HT1080 (cell line): ENCODE results near the gene TAF1. TPM values are rescaled to one million over a fixed set of nuclear protein-coding genes. Genes with fewer than 3 reads are reported as not detected.
"Not testable (repeated sequence)": the region's sequence is repeated elsewhere in the genome, so short reads cannot be mapped to it uniquely, and the experiment has no call there.

Experiments used
- DNase-seq: peaks from one replicate; pipeline ENCODE4 v3.0.0-alpha.2; 2015; ENCODE audit warnings: low read depth
- polyA plus RNA-seq, 2 experiments: library from polyadenylated mRNA; depleted of rRNA; stranded (reverse); fragments of >200 nt; gene quantifications; 2 replicates each; pipeline ENCODE4 v1.2.3, GENCODE V29; 2015
- total RNA-seq: library from RNA; depleted of rRNA; stranded (reverse); fragments of >200 nt; shearing (Covaris generic); gene quantifications from 2 replicates; pipeline ENCODE4 v1.2.3, GENCODE V29; 2014; rRNA removed

Gene TAF1, protein sequence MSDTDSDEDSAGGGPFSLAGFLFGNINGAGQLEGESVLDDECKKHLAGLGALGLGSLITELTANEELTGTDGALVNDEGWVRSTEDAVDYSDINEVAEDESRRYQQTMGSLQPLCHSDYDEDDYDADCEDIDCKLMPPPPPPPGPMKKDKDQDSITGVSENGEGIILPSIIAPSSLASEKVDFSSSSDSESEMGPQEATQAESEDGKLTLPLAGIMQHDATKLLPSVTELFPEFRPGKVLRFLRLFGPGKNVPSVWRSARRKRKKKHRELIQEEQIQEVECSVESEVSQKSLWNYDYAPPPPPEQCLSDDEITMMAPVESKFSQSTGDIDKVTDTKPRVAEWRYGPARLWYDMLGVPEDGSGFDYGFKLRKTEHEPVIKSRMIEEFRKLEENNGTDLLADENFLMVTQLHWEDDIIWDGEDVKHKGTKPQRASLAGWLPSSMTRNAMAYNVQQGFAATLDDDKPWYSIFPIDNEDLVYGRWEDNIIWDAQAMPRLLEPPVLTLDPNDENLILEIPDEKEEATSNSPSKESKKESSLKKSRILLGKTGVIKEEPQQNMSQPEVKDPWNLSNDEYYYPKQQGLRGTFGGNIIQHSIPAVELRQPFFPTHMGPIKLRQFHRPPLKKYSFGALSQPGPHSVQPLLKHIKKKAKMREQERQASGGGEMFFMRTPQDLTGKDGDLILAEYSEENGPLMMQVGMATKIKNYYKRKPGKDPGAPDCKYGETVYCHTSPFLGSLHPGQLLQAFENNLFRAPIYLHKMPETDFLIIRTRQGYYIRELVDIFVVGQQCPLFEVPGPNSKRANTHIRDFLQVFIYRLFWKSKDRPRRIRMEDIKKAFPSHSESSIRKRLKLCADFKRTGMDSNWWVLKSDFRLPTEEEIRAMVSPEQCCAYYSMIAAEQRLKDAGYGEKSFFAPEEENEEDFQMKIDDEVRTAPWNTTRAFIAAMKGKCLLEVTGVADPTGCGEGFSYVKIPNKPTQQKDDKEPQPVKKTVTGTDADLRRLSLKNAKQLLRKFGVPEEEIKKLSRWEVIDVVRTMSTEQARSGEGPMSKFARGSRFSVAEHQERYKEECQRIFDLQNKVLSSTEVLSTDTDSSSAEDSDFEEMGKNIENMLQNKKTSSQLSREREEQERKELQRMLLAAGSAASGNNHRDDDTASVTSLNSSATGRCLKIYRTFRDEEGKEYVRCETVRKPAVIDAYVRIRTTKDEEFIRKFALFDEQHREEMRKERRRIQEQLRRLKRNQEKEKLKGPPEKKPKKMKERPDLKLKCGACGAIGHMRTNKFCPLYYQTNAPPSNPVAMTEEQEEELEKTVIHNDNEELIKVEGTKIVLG (N-terminal part only)
- total RNA-seq: 17.4 and 18.0 TPM in 2 replicates
- polyA plus RNA-seq (2015; cell fraction: cytosol; rRNA removed): 11.7 and 16.8 TPM in 2 replicates
- 33.6 and 40.6 TPM in 2 replicates for polyA plus RNA-seq (2015; cell fraction: nucleus; rRNA removed)

GRCh38 chrX:71365875-71366673 is at the start of gene TAF1:
Gene TAF1, plus strand, starts transcription at chrX:71366357. Its CDS starts 18 bp downstream, at chrX:71366375.
- DNase-seq: peak; percentile 98

DNA sequence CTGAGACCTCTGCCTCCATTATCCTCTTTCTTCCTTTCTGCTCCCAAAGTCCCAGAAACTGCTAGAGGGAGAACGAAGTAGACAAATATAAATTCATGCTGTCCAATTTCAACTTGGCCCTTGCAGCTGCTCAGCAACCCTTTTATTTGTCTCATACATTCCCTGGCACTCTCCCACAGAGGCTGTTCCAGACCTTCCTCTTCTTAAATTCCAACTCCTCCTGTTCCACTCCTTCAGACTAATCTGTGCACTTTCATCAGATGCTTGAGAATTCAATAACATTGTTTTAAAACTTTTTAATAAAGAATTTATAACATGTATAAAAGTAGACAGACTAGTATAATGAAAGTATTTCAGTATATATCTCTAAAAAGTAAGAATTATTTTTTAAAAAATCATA is 49.2 kb upstream of the TAF1 start:
- DNase-seq: not testable (repeated sequence)

DNA sequence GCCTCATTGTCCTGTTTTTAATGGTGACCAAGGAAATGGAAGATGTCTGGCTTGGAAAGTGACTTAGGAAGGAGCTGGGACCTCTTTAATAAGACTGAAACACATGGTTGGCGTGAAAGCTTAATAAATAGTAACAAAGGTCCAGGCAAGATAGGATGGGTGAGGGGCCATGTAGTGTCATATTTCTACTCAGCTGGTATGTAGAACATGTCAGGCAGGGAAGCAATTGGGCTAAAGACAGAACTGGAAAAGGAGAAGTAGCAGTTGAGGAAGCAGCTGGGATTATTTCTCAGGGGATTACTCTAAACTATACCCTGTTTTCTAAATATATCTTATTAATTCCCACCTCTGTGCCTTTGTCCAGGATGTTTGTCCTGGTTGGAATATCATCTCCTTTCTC is 46.0 kb upstream of the TAF1 start:
- no peak for DNase-seq

DNA sequence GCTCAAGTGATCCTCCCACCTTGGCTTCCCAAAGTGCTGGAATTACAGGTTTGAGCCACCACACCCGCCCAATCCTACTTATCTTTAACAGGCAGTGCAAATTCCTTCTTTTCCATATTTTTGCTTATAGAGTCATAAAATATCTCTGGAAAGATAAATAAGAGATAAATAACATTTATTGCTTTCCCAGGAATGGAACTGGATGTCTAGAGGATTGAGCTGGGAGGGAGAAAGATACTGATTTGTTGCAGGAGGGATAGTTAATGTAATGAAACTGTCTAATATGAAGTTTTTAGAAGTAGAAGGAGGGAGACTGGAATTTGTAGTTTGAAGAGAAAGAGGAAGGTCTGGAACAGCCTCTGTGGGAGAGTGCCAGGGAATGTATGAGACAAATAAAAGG is 44.4 kb upstream of the TAF1 start:
- DNase-seq: no peak

GRCh38 chrX:71324452-71324851 is 41.7 kb upstream of the TAF1 start:
- not testable (repeated sequence) for DNase-seq

GRCh38 chrX:71326394-71326793 is 39.8 kb upstream of the TAF1 start:
- DNase-seq: no peak

DNA sequence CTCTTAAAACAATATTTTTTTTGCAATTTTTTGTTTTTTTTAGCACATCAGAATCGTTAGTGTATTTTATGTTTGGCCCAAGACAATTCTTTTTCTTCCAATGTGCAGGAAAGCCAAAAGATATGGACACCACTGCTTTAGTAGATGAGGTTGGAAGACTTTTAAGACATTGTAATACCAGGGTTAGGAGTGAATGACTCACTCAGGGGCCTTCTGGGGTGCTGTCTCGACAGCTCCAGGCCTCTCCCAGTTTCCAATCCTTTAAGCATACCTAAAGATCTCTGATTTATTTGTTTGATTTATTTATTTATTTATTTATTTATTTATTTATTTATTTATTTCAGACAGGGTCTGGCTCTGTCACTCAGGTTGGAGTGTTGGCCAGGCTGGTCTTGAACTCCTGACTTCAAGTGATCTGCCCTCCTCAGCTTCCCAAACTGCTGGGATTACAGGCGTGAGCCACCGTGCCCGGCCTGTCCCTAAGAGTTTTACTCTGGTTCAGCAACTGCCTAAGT is 16.9 kb upstream of the TAF1 start:
- not testable (repeated sequence) for DNase-seq

GRCh38 chrX:71349867-71350266 is 16.3 kb upstream of the TAF1 start:
- not testable (repeated sequence) for DNase-seq

DNA sequence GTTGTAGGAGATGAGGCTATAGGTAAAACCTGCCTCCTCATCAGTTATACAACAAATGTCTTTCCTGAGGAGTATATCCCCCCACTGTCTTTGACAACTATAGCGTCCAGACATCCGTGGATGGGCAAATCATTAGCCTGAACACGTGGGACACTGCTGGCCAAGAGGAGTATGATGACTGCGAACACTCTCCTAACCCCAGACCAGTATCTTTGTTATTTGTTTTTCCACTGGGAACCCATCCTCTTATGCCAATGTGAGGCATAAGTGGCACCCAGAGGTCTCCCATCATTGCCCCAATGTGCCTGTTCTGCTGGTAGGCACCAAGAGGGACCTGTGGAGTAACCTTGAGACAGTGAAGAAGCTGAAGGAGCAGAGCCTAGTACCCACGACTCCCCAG is 13.7 kb upstream of the TAF1 start:
- not testable (repeated sequence) for DNase-seq

DNA sequence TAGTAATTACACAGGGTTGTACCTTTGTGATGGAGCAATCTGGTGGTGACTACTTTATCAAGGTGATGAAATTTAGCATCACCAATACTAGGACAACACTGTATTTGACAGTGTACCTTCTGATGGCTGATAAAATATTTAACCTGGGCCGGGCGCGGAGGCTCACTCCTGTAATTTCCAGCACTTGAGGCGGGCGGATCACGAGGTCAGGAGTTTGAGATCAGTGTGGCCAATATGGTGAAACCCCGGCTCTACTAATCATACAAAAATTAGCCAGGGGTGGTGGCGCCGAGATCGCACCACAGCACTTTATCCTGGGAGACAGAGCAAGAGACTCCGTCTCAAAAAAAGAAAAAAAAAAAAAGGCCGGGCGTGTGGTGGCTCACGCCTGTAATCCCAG is 1.9 kb upstream of the TAF1 start:
- no peak for DNase-seq

GRCh38 chrX:71365356-71365874 is 742 bp upstream of the TAF1 start:
- DNase-seq: no peak

DNA sequence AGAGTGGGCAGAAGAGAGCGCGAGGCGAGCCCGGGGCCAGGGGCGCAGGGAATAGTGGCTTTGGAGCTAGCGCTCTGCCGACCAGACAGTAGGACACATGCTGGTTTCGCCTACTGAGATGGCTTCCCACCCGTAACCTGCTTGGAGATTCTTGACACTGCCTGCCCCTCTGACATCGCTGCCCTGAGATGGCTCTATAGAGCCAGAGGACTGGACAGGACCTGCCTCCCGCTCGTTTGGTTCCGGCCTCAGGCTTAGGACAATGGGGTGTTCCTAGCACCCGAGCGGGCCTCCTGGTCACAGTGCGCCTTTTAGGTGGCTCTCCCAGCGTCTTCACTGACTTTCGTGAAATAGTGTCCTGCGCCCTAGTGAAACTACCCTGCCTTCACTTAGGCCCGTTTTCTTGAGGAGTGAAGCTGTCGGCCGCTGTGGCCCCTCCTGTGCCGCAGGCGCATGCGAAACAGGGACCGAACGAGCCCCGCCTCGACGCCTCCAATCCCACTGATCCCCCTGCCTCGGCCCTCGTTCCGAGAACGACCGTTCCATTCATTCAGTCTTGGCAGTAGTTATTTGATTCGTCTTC is 608 bp downstream of the TAF1 start:
- no peak for DNase-seq

GRCh38 chrX:71367396-71367795 is 1.2 kb downstream of the TAF1 start:
- DNase-seq: no peak

DNA sequence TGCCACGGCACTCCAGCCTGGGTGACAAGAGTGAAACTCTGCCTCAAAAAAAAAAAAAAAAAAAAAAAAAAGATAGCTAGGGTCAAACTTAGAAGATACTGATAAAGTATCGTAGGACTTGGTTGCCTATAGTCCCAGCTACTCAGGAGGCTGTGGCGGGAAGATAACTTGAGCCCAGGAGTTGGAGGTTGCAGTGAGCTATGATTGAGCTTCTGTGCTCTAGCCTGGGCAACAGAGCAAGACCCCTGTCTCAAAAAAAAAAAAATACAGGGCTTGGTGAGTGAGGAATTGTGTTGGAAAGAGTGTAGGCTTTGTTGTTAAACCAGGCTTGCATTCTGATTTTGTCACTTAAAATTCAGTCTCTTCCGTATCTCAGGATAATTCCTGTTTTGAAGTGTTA is 6.2 kb downstream of the TAF1 start:
- no peak for DNase-seq

GRCh38 chrX:71378732-71379131 is 12.6 kb downstream of the TAF1 start:
- no peak for DNase-seq

DNA sequence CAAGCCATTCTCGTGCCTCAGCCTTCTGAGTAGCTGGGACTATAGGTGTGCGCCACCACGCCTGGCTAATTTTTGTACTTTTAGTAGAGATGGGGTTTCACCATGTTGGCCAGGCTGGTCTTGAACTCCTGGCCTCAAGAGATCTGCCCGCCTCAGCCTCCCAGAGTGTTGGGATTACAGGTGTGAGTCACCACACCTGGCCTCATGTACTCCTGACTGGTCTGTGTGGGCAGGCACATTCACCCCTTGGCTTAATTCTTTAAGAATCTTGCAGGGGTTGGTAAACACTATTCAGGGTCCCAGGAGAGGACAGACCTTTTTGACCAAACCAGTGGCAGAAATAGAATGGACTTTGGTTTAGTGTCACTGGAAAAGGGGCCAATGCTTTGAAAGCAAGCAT is 25.6 kb downstream of the TAF1 start:
- DNase-seq: not testable (repeated sequence)

DNA sequence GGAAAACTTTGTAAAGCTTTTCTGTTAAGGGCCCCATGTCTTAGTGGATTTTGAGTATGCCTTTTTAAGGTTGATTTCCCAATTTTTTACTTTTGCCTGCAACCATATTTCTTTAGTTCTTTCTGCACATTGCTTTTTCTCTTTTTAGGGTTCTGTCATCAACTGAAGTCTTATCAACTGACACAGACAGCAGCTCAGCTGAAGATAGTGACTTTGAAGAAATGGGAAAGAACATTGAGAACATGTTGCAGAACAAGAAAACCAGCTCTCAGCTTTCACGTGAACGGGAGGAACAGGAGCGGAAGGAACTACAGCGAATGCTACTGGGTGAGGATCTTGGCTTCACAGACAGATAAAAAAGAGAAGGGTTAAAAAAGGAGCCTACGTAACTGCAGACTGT is 27.8 kb downstream of the TAF1 start:
- DNase-seq: no peak

DNA sequence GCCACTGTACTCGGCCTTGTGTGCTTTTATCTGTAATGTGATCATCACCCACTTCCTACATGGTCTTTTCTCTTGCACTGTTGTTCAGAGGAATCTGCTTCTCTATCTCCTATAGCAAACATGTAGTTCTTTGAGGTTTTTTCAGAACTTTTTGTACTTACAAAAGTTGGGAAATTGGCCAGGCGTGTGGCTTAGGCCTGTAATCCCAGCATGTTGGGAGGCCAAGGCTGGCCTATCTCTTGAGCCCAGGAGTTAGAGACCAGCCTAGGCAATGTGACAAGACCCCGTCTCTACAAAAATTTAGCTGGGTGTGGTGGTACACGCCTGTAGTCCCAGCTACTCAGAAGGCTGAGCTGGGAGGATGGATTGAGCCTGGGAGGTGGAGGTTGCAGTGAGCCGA is 30.4 kb downstream of the TAF1 start:
- DNase-seq: no peak

DNA sequence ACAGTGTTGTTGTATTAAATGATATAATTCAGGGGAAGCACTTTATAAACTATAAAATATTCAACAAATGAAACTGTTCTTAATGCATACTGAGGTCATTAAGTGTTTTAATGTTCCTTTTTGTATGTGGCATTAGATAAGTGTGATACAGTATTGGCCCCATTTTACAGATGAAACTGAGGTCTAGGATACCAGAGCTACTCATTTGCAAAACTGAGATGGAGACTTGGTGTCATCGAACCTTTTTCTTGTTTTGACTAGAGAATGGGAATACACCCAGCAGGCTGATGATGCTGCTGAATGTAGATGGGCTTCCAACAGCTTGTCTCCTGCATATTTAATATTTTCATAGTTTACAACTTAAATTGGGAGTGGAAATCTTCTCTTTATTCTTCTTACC is 34.6 kb downstream of the TAF1 start:
- DNase-seq: no peak
